ENCODE results near the gene AGBL4. TPM values are rescaled to one million over a fixed set of nuclear protein-coding genes. Genes with fewer than 3 reads are reported as not detected.

AGBL4 gene
- total and polyA plus RNA-seq, 7 donors: 0.09 to 0.36 (median 0.16) TPM; not detected in 4

DNA sequence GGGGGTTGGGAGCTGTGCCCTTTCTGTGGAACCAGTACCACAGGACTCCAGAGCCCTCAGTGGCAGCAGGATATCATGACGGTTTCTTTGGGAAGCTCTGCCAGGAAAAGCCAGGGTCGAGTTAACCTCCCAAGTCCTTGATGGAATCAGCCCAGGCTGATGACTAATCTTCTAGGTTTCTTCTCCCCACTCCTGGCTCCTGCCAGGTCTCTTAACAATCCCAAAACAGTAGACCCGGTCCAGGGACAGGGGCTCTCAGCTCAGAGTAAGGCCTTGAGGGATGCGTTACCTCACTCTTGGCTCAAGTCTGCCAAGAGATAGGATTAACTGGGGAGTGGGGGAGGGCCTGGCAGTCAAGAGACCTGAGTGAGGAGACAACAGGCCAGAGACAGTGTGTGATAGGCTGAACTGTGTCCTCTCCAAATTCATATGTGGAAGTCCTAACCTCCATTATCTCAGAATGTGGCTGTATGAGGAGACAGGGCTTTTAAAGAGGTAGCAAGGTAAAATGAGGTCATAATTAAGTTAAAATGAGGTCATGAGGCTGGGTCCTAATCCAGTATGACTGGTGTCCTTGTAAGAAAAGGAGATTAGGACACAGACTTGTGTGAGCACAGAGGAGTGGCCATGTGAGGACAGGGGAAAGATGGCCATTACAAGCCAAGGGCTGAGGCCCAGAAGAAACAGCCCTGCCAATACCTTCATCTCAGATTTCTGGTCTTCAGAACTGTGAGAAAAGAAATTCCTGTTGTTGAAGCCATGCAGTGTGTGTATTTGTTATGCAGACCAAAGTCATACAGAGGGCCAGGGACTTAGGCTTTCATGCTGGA, 1342.1 kb downstream of the AGBL4 start:
- Histone ChIP-seq H3K27me3 (no peaks in the 10 kb centered on the region), H3K9me3 (no peaks in the 10 kb centered on the region), H3K4me3 (no peak overlapping the region), H3K4me1 (peaks cover 0 to 5% (median 0%) of the 10 kb centered on the region in 4 donors), H3K27ac (no peak overlapping the region), H3K36me3 (no peaks in the 10 kb centered on the region)
- intact Hi-C loops (cut with DNase I): no loop called here
- DNase-seq: no peak
- no peak for TF ChIP-seq POLR2AphosphoS5 (IDR thresholded peaks at IDR 0.05)
- TF ChIP-seq CTCF (IDR thresholded peaks at IDR 0.05): no peak
- TF ChIP-seq EP300 (IDR thresholded peaks at IDR 0.05): no peak
- no peak for TF ChIP-seq POLR2A (IDR thresholded peaks at IDR 0.05)
- 84 to 87% methylated on average over 4 of the region's 4 CpGs for WGBS, 2 donors

- WGBS, 2 donors: 29 to 62% methylated on average over 10 of the region's 10 CpGs
- Histone ChIP-seq H3K9me3 (no peaks in the 10 kb centered on the region), H3K27ac (no peak overlapping the region), H3K4me1 (peaks cover 0 to 5% (median 0%) of the 10 kb centered on the region in 4 donors), H3K36me3 (no peaks in the 10 kb centered on the region), H3K27me3 (no peaks in the 10 kb centered on the region), H3K4me3 (no peak overlapping the region)
- no peak for TF ChIP-seq CTCF (IDR thresholded peaks at IDR 0.05)
- TF ChIP-seq POLR2AphosphoS5 (IDR thresholded peaks at IDR 0.05): no peak
- no peak for TF ChIP-seq POLR2A (IDR thresholded peaks at IDR 0.05)
- TF ChIP-seq EP300 (IDR thresholded peaks at IDR 0.05): no peak
- intact Hi-C loops (cut with DNase I): no loop called here
- no peak for DNase-seq
Measured at GRCh38 chr1:48680411-48681035, 1343.2 kb downstream of the AGBL4 start.

- DNase-seq: no peak
- no peaks in the 10 kb centered on the region for H3K36me3 ChIP-seq
- no peak overlapping the region for H3K4me3 ChIP-seq
- H3K9me3 ChIP-seq: no peaks in the 10 kb centered on the region
- TF ChIP-seq POLR2AphosphoS5 (IDR thresholded peaks at IDR 0.05) (no peak), EP300 (IDR thresholded peaks at IDR 0.05) (no peak), POLR2A (IDR thresholded peaks at IDR 0.05) (no peak), CTCF (IDR thresholded peaks at IDR 0.05) (no peak)
- peaks cover 0 to 5% (median 0%) of the 10 kb centered on the region in 4 donors for H3K4me1 ChIP-seq
- no peak overlapping the region for H3K27ac ChIP-seq
- no peaks in the 10 kb centered on the region for H3K27me3 ChIP-seq
- intact Hi-C loops (cut with DNase I): no loop called here
- 55 to 84% methylated on average over 6 of the region's 6 CpGs for WGBS, 2 donors
Measured at GRCh38 chr1:48679859-48680258, 1343.9 kb downstream of the AGBL4 start.

DNA sequence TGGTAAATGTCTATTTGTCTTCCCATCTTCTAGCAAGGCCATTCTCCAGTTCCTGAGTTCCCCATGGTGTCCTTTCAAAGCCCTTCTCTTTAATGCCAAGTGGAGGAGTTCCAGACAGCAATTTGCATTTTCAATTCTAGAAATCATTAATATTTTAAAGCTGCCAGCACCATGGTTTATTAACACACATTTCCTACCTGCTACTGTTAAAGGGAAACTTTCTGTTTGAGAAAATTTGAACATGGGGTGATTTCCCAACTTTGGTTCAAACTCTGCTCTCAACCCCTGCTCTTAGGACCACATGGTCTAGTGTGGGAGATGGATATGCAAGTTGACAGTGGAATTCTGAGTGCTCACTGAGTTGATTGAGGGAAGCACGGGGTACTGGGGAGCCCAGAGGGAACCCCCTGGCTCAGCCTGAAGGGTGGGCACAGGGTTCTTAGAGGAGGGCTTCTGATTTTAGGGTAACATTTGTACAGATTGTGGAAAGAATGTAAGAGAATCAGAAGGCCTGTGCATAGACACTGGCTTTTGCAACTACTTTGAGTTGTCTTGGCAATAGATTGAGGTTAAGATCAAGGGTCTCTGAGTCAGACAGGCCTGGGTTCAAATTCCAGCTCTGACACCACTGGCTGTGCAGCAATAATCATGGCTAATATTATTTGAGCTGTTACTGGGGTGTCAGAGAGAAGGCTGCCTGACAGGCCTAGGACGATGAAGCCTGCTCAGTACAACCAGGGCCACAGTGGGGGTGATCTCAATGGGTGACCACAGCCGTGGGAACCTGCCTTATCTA, 1344.8 kb downstream of the AGBL4 start:
- H3K4me3 ChIP-seq: no peak overlapping the region
- TF ChIP-seq EP300 (IDR thresholded peaks at IDR 0.05) (no peak), POLR2A (IDR thresholded peaks at IDR 0.05) (no peak), POLR2AphosphoS5 (IDR thresholded peaks at IDR 0.05) (no peak), CTCF (IDR thresholded peaks at IDR 0.05) (no peak)
- no peak overlapping the region for H3K27ac ChIP-seq
- intact Hi-C loops (cut with DNase I): no loop called here
- no peaks in the 10 kb centered on the region for H3K27me3 ChIP-seq
- 85 to 93% methylated on average over 3 of the region's 3 CpGs for WGBS, 2 donors
- no peaks in the 10 kb centered on the region for H3K36me3 ChIP-seq
- peaks cover 0 to 5% (median 0%) of the 10 kb centered on the region in 4 donors for H3K4me1 ChIP-seq
- no peaks in the 10 kb centered on the region for H3K9me3 ChIP-seq
- DNase-seq: no peak
